Prostate gland (tissue), 2 donors: ENCODE results near the gene CLIC5.
A peak's percentile ranks its signal among the peaks of the same experiment; 100 is the strongest.

Experiments
- CTCF ChIP-seq, 4 experiments: fragments of 200-600 bp in 2 of 4; fragments of 450-650 bp in 2 of 4; sonication (generic) in 2 of 4; IDR thresholded peaks; 1 replicate in 3 of 4; 2 replicates in 1 of 4; pipeline ENCODE4 v1.5.1; 2016 to 2019; ENCODE audit warnings: antibody characterized with exemption in 4 of 4, mild to moderate bottlenecking in 2 of 4, moderate library complexity in 2 of 4
- POLR2A ChIP-seq: fragments of 450-650 bp; IDR thresholded peaks from one replicate; pipeline ENCODE4 v1.6.1; 2016; ENCODE audit warnings: antibody characterized with exemption, mild to moderate bottlenecking
- POLR2AphosphoS5 ChIP-seq: sonication (generic); formaldehyde crosslinking; IDR thresholded peaks from one replicate; pipeline ENCODE4 v1.6.1; 2017; ENCODE audit warnings: antibody characterized with exemption

DNA sequence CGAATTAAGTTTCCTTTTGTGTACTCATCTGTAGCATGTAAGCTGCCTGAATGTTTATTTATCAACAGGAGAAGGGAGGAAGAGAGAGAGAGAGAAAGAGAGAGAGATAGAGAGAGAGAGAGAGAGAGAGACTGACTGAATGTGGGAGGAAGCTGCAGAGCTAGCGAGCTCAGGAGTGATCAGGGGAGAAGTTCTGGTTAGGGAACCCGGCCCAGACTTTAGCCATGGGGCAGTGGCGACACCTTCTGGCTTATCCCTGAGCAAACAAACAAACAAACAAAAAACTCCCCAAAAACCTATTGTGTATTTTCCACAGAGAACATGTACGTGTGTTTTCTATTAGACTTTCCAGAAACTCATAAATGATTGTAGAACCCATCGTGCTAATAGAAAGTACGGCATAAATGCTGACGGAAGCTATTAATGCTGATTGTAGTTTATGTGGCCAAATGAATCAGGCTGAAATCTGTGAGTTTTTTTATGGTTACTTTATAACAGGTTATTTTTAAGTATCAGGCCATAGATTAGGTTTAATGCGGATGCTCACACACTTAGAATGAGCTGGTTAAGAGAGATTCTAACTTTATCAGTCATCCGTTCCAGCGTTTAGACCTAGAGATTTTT is 92.8 kb downstream of the CLIC5 start:
- TF ChIP-seq POLR2A: no peak
- TF ChIP-seq POLR2AphosphoS5: peak; percentile 23
- TF ChIP-seq CTCF (IDR thresholded peaks at IDR 0.05): peak; percentile 39 to 80 (median 70)
